Hepatocyte (in vitro differentiated cells): ENCODE data around the gene PRKAB1. TPM values are rescaled to one million over a fixed set of nuclear protein-coding genes. Genes with fewer than 3 reads are reported as not detected.

Experiments
- DNase-seq: peaks from one replicate; pipeline ENCODE4 v3.0.0-alpha.2; 2016; ENCODE audit warnings: low spot score
- H2AFZ ChIP-seq: fragments of 200-600 bp; sonication (generic); 2 replicates; pipeline ENCODE4 v1.6.0; 2016; ENCODE audit warnings: antibody characterized with exemption, mild to moderate bottlenecking
- H3K27ac ChIP-seq: fragments of 200-600 bp; sonication (generic); 2 replicates; pipeline ENCODE4 v1.5.1; 2016; ENCODE audit warnings: mild to moderate bottlenecking
- H3K27me3 ChIP-seq: fragments of 200-600 bp; sonication (generic); 2 replicates; pipeline ENCODE4 v1.6.1; 2016
- H3K36me3 ChIP-seq: fragments of 200-600 bp; sonication (generic); replicated peaks from 2 replicates; pipeline ENCODE4 v1.5.1; 2016; ENCODE audit warnings: low read depth; ENCODE audit not compliant: insufficient read depth
- H3K4me1 ChIP-seq: fragments of 200-600 bp; sonication (generic); 2 replicates; pipeline ENCODE4 v1.5.1; 2016; ENCODE audit warnings: mild to moderate bottlenecking, moderate library complexity; ENCODE audit not compliant: insufficient read depth
- H3K4me2 ChIP-seq: fragments of 200-600 bp; sonication (generic); 2 replicates; pipeline ENCODE4 v1.6.0; 2016
- H3K4me3 ChIP-seq: fragments of 200-600 bp; sonication (generic); 2 replicates; pipeline ENCODE4 v1.5.1; 2016; ENCODE audit warnings: mild to moderate bottlenecking
- H3K79me2 ChIP-seq: fragments of 200-600 bp; sonication (generic); 2 replicates; pipeline ENCODE4 v1.6.0; 2017; ENCODE audit warnings: mild to moderate bottlenecking
- H3K9me2 ChIP-seq: fragments of 200-600 bp; sonication (generic); replicated peaks from 2 replicates; pipeline ENCODE4 v1.6.0; 2017; ENCODE audit warnings: mild to moderate bottlenecking; ENCODE audit not compliant: insufficient read depth
- H3K9me3 ChIP-seq: fragments of 200-600 bp; sonication (generic); 2 replicates; pipeline ENCODE4 v1.5.1; 2016; ENCODE audit warnings: low read depth, mild to moderate bottlenecking
- H4K20me1 ChIP-seq: fragments of 200-600 bp; sonication (generic); 2 replicates; pipeline ENCODE4 v1.6.0; 2016; ENCODE audit warnings: mild to moderate bottlenecking; ENCODE audit not compliant: insufficient read depth, poor library complexity, severe bottlenecking
- EZH2 ChIP-seq: fragments of 200-600 bp; sonication (generic); IDR thresholded peaks from 2 replicates; pipeline ENCODE4 v1.6.1; 2016; ENCODE audit warnings: antibody characterized with exemption, mild to moderate bottlenecking, borderline replicate concordance
- EZH2phosphoT487 ChIP-seq: fragments of 200-600 bp; sonication (generic); IDR thresholded peaks from one replicate; pipeline ENCODE4 v1.6.1; 2018; ENCODE audit warnings: antibody characterized with exemption, mild to moderate bottlenecking, low read depth, moderate library complexity; ENCODE audit not compliant: unreplicated experiment, severe bottlenecking
- WGBS: methylation state at CpG from one replicate; pipeline ENCODE4 v1.1.6; 2016; ENCODE audit warnings: low lambda C conversion rate; ENCODE audit errors: missing lambda C conversion rate; 5-methylcytosine and 5-hydroxymethylcytosine counted together
- polyA plus RNA-seq: library from polyadenylated mRNA; unstranded; fragments of >200 nt; fragmentation: Nextera tagmentation; extraction: Ambion mirVana; gene quantifications from 2 replicates; pipeline ENCODE4 v1.2.1, GENCODE V29; 2016
- total RNA-seq: library from RNA; depleted of rRNA; stranded (reverse); fragments of >200 nt; gene quantifications from 2 replicates; pipeline ENCODE4 v1.2.3, GENCODE V29; 2014
- TF ChIP-seq, protein P1 (sequence below): fragments of 200-600 bp; sonication (generic); IDR thresholded peaks from 2 replicates; pipeline ENCODE4 v1.5.1; 2016; ENCODE audit warnings: antibody characterized with exemption, mild to moderate bottlenecking; ENCODE audit not compliant: poor library complexity

PRKAB1 gene
- total and polyA plus RNA-seq, 2 experiments from 2014 or later: 32.3 to 37.7 TPM

DNA sequence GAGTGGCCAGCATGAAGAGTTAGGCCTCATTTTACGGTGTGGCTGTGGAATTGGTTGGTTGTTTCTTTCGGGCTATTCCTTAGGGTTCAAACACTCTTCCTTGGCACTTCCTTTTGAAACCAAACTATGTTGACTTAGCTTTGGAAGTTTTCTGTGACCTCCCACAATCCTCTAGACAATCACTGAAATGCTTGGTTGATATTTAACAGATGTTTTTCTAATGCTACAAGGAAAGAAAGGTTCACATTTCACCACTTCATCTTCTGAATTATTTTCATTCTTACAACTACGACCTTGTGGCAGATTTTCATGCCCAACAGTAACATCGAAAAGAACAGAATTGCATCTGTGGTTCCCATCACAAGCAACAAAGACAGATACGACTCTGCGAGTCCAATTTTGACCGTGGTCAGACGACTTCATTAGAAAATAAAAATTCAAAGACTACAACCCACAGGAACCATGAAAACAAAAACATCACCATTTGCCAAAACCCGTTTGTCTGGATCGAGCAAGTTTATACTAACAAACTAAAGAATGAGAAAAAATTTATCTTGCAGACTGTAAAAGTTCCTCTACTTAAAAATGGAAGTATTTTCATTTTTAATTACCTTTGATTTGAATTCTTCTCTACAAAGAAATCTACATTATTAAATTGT lies 16.9 kb downstream of the PRKAB1 start:
- H3K4me2 ChIP-seq: peak overlapping the region; percentile 43
- H3K4me1 ChIP-seq: peaks cover 36% of the 10 kb centered on the region
- H3K9me2 ChIP-seq: no peaks in the 10 kb centered on the region
- WGBS: 73% methylated on average over 10 of the region's 10 CpGs
- no peaks in the 10 kb centered on the region for H3K36me3 ChIP-seq
- no peaks in the 10 kb centered on the region for H4K20me1 ChIP-seq
- H3K79me2 ChIP-seq: no peaks in the 10 kb centered on the region
- no peaks in the 10 kb centered on the region for H3K27me3 ChIP-seq
- H3K4me3 ChIP-seq: no peak overlapping the region
- no peaks in the 10 kb centered on the region for H3K9me3 ChIP-seq
- H2AFZ ChIP-seq: no peak overlapping the region
- no peak for DNase-seq
- peak overlapping the region; percentile 90 for H3K27ac ChIP-seq
- TF ChIP-seq, protein P1, sequence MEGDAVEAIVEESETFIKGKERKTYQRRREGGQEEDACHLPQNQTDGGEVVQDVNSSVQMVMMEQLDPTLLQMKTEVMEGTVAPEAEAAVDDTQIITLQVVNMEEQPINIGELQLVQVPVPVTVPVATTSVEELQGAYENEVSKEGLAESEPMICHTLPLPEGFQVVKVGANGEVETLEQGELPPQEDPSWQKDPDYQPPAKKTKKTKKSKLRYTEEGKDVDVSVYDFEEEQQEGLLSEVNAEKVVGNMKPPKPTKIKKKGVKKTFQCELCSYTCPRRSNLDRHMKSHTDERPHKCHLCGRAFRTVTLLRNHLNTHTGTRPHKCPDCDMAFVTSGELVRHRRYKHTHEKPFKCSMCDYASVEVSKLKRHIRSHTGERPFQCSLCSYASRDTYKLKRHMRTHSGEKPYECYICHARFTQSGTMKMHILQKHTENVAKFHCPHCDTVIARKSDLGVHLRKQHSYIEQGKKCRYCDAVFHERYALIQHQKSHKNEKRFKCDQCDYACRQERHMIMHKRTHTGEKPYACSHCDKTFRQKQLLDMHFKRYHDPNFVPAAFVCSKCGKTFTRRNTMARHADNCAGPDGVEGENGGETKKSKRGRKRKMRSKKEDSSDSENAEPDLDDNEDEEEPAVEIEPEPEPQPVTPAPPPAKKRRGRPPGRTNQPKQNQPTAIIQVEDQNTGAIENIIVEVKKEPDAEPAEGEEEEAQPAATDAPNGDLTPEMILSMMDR: no peak
- TF ChIP-seq EZH2phosphoT487: no peak
- TF ChIP-seq EZH2: no peak

DNA sequence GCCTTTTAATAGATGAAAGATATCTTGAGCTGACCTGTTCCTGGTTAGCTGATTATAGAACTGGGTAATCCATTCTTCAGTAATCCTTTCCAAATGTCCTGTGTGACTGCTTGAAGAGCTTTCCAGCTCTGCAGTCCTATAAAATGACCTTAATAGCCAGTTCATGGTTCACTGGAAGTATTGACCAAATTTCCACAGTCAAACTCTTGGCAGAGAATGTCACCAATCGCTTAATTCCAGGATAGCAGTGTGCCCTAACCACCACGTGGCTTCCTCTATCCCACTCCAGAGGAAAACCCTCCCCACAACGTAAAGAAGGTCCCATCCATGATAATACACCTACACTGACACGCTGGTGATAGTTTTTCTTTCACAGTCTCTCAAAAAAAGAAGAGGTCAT lies 17.4 kb downstream of the PRKAB1 start:
- H3K27ac ChIP-seq: peak overlapping the region; percentile 90
- H3K36me3 ChIP-seq: no peaks in the 10 kb centered on the region
- no peaks in the 10 kb centered on the region for H3K9me2 ChIP-seq
- peak overlapping the region; percentile 43 for H3K4me2 ChIP-seq
- H4K20me1 ChIP-seq: no peaks in the 10 kb centered on the region
- no peak overlapping the region for H2AFZ ChIP-seq
- no peak overlapping the region for H3K4me3 ChIP-seq
- H3K4me1 ChIP-seq: peaks cover 36% of the 10 kb centered on the region
- no peaks in the 10 kb centered on the region for H3K79me2 ChIP-seq
- no peaks in the 10 kb centered on the region for H3K27me3 ChIP-seq
- 79% methylated on average over 4 of the region's 4 CpGs for WGBS
- H3K9me3 ChIP-seq: no peaks in the 10 kb centered on the region
- TF ChIP-seq, protein P1: no peak
- TF ChIP-seq EZH2: no peak
- no peak for TF ChIP-seq EZH2phosphoT487
- DNase-seq: no peak

DNA sequence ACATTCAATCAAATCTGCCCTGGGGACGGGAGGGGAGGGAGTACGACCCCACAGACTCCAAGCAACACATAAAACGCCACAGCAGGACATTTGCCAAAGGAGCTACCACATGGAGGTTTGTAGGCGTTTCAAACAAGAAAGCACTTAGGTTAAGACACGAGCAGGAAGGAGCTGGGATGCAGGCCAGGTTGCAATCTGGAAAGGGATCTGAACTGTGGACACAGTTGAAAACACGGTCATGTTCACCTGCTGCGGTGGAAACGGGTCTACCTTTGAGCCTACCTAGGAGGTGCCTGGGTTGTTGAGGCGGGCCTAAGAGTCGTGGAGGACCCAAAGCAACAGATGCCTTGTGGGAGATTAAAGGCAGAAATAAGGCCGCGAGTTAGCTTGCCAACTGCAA lies 18.4 kb downstream of the PRKAB1 start:
- TF ChIP-seq EZH2 (no peak), EZH2phosphoT487 (no peak)
- TF ChIP-seq, protein P1: no peak
- Histone ChIP-seq H3K79me2 (no peaks in the 10 kb centered on the region), H3K27ac (no peak overlapping the region), H3K4me2 (no peak overlapping the region), H4K20me1 (no peaks in the 10 kb centered on the region), H3K27me3 (no peaks in the 10 kb centered on the region), H3K4me3 (no peak overlapping the region), H3K36me3 (no peaks in the 10 kb centered on the region), H3K9me3 (no peaks in the 10 kb centered on the region), H3K9me2 (no peaks in the 10 kb centered on the region), H2AFZ (no peak overlapping the region), H3K4me1 (peaks cover 39% of the 10 kb centered on the region)
- no peak for DNase-seq
- WGBS: 90% methylated on average over 12 of the region's 12 CpGs

DNA sequence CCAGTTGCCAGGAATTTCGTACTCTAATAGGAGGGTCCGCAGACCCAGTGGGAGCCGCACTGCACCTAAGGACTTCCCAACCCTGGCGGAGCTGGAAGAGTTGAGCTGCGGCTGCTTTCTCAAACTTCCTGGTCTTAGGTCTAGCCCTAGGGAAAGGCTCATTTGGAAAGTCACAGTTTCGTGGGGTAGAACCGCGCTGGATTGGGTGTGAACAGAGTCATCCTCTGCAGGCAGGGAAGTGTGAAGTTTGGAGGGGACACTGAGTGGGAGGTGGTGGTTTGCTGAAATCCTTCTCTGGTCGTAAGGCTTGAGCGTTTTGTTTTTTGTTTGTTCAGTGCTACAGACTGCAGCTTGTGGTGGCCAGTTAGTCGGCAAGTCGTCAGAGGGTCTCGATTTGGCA lies 18.8 kb downstream of the PRKAB1 start:
- Histone ChIP-seq H3K4me1 (peaks cover 42% of the 10 kb centered on the region), H3K27ac (no peak overlapping the region)

More for the DNA sequence above, 18.8 kb downstream of the PRKAB1 start:
- 94% methylated on average over 13 of the region's 13 CpGs for WGBS
- no peaks in the 10 kb centered on the region for H3K79me2 ChIP-seq
- DNase-seq: no peak
- no peak for TF ChIP-seq EZH2
- TF ChIP-seq EZH2phosphoT487: no peak
- TF ChIP-seq, protein P1: no peak
- no peaks in the 10 kb centered on the region for H4K20me1 ChIP-seq
- H3K4me2 ChIP-seq: no peak overlapping the region
- no peaks in the 10 kb centered on the region for H3K9me2 ChIP-seq
- H2AFZ ChIP-seq: no peak overlapping the region
- H3K27me3 ChIP-seq: no peaks in the 10 kb centered on the region
- H3K36me3 ChIP-seq: no peaks in the 10 kb centered on the region
- H3K4me3 ChIP-seq: no peak overlapping the region
- H3K9me3 ChIP-seq: no peaks in the 10 kb centered on the region
